Stimulated activated CD8-positive, alpha-beta memory T cell treated with anti-CD3 and anti-CD28 coated beads, Interleukin-4, amount 100 ng/mL, for 24 hours (primary cell): Measurements from ENCODE around the gene PKHD1.

Experiments
- DNase-seq: peaks from one replicate; pipeline ENCODE4 v3.0.0-alpha.2; 2020; ENCODE audit warnings: low read depth

PKHD1 gene

DNA sequence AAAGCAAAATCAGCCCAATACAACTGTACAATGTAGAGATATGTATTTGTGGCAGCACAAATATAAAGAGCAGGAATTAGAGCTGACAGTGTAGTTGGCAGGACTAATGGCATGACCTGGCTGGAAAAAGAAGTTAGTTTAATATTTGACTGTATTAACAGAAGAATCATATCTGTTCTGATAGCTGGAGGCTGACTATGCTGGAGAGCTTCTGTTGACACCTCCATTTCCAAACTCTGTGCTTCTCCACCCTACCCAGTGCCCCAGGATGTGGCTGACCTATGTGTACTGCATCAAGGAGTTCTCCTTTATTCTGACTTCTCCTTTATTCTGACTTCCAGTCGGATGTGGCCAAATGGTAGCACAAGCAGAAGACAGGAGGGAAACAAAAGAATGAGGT is 299.3 kb downstream of the PKHD1 start:
- DNase-seq, result no peak

- no peak for DNase-seq
Measured at GRCh38 chr6:51778666-51779065, 308.7 kb downstream of the PKHD1 start.

DNA sequence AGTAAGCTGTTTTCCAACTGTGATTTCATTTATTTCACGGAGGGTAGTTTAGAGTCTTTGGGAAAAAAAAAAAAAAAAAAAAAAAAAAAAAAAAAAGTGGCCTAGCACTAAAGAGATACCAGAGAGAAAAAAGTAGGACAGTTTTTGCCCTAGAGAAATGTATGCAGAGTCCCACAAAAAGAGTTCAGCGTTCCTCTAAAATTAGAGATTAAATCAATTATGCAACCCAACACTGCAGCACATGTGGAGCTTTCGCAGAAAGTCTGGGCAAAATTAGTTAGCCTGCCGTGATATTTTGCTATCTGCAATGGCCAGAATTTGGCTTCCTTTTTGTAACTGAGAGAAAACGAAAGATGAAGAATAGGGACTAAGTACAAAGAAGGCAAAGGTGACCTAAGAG is 309.8 kb downstream of the PKHD1 start:
- DNase-seq, result no peak

DNA sequence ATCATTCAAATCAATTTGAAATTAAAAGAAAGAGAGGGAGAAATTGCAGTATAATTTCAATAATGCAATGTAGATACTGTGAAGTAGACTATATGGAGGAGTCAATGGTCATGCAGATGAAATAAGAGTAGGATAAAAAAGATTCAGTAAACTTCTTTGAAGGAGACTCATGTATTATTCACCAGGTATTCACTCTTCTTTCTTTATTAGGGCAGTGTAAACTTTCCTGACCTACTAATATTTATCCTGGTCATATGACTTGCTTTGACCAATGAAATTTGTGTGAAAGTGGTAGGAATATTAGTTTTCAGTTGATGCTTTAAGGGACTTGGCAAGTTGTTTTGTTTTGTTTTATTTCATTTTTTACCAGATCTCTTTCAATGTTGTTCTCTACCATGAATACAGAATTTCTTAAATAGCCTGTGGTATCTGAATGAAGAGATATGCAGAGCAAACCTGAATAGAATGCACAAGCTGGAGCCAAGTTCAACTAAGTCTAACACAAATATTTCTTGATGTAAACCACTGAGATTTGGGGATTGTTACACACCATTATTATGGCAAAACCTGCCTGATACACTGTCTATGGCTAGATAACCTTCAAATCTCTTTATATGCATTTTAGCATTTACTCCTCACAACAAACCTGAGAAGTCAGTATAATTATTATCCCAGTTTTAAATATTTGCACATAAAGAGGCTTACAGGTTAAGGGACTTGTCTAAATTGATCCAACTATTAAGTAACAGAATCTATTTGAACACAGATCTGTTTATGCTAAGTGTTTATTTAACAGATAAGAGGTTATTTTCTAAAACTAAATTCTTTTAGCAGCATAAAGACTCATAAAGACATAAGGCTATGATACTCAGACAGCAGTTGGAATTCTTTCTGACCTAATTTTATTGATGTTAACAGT is 311.2 kb downstream of the PKHD1 start:
- DNase-seq, result no peak

- DNase-seq, result no peak
Measured at GRCh38 chr6:51768087-51768486, 319.3 kb downstream of the PKHD1 start.

DNA sequence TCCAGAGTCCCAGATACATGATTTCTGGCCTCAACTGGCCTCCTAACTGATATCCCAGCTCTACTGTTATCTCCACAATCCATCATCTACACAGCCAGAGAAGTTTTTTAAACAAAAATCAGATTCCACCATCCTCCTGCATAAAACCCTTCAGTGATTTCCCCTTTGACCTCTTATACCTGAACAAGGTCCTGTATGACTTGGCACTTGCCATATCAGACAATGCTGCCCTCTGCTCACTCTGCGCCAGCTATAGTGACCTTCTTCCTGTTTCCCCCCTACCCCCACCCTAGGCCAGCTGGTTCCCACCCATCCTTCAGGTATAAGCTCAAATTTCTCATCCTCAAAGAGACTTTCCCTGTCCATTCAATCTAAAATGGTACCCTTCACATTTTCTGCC is 322.2 kb downstream of the PKHD1 start:
- DNase-seq, result no peak

GRCh38 chr6:51753635-51754034 is 333.8 kb downstream of the PKHD1 start:
- no peak for DNase-seq

DNA sequence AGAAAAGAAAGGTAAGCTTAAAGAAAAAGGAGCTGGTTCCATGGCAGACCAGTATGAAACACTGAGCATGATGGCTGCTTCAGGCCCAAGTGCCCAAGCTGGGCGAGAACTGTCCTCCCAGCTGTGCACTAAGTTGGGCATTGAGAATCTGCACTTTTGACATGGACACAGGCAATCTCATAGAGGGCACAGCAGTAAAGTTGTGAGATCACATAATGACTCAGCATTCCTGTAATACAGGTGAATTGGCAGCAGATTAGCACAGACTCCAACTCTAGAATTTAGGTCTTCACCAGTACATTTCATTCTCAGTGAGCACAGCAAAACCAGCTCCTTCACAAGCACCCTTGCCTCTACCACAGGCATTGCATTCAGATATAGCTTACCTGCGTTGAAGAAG is 343.4 kb downstream of the PKHD1 start:
- no peak for DNase-seq

GRCh38 chr6:51740658-51741057 is 346.8 kb downstream of the PKHD1 start:
- DNase-seq, result no peak

GRCh38 chr6:51738614-51739013 is 348.8 kb downstream of the PKHD1 start:
- DNase-seq, result no peak

DNA sequence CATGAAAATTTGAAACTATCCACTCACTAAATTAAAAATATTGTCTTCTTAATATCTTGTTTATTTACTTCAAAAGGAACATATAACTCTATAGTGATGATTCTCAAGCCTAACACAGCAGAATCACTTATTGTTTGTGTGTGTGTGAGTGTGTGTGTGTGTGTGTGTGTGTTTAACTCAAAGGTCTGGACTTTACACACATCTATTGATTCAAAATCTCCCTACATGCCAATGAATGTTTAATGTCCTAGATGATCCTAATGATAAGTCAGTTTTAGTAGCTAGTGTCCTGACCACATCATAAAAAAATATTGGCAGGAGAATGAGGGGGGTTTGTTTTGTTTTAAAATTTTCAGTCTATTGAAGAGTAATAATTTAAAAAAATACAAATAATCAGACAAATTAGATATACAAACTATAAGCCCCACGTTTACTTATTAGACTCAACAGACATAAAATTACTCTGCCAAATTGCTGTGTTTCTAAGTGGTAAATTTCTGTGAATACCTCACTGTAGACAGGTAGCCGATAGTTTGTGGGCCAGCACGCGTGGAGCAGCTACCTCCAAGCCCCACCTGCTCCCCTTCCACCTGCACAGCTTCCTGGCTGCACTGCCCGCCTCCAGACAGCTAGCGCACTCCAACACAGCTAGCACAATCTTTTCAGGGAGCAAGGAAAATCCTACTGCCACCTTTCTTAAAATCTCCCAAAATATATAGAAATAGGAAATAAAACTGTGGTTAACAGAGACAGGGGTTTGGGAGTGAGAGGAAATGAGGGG is 349.6 kb downstream of the PKHD1 start:
- no peak for DNase-seq

GRCh38 chr6:51725155-51725554 is 362.3 kb downstream of the PKHD1 start:
- DNase-seq, result no peak

- DNase-seq, result no peak
Measured at GRCh38 chr6:51720327-51720726, 367.1 kb downstream of the PKHD1 start.

DNA sequence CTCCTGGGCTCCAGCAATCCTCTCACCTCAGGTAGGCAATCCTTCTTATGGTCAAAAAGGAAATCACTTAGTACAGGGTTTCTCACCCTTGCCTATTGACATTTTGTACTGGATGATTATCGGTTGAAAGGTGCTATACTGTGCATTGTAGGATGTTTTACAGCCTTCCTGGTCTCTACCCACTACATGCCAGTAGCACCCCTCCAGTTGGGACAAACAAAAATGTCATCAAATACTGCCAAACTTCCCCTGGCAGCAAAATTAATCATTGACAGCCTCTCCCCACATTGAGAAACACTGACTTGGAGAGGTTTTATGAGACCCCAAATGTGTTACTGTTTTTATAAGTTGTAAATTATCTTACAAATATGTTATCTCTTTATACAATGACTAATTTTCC is 368.1 kb downstream of the PKHD1 start:
- no peak for DNase-seq

GRCh38 chr6:51718533-51718932 is 368.9 kb downstream of the PKHD1 start:
- DNase-seq, result no peak

- no peak for DNase-seq
Measured at GRCh38 chr6:51717477-51717876, 369.9 kb downstream of the PKHD1 start.

- no peak for DNase-seq
Measured at GRCh38 chr6:51711876-51712275, 375.5 kb downstream of the PKHD1 start.

DNA sequence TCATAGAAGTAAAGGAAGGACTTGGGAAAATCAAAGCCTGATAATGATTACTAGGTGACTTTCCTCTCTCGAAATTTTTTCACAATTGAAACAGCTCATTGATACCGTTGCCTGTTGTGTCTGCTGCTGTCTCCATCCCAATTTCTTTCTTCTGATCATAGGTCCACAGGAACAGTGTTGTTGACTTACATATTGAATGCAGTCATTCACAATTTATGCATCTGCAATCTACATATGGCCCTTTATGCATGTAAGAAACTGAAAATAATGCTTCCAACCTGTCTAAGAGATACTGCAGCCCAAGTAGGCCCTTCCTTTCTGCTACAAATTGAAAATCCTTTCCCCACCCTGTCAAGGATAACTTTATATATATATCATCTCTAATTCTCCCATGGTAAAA is 381.3 kb downstream of the PKHD1 start:
- DNase-seq, result no peak

DNA sequence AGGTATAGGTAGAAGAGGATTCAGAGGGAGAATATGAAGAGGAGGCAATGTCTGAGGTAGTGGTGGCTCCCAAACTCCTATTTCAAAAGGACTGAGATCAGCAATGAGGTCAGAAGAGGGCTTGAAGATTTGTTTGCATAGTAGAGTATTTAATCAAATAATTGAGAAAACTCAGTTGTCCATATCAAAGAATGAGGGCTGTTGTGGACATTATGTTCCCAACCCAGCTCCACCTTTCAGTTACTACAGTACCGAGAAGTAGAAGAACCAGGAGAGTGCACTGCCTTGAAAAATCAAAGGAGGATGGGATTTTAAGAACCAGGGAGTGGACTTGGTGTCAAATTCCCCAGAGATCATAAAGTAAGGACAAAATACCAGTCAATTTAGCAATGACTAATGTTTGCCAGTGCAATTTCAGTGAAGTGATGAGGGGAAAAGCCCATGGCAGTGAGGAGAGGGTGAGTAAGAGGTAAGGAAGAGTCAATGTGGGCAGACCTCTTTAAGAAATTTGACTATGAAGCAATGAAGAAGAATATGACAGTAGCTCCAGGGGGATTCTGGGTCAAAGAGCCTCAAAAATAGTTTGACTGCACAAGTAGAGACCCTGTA is 382.4 kb downstream of the PKHD1 start:
- no peak for DNase-seq

DNA sequence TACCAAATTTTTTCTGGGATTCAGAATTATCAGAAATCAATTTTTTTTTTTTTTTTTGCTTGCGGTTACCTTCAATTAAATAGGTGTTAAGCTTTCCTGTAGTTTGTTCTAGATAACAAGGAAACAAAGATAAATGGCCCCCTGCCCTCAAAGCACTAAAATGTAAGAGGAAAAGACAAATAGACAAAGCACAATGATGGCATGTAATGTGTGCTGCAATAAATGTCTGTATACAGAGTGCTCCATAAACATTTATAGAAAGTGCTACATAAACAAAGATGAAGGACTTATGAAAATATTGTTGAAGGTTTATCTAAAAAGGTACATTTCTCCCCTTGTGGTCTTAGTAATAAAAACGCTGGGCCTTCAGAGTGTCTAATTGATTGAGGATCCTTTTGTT is 384.6 kb downstream of the PKHD1 start:
- DNase-seq, result no peak

- DNase-seq, result no peak
Measured at GRCh38 chr6:51684603-51685002, 402.8 kb downstream of the PKHD1 start.

GRCh38 chr6:51684038-51684437 is 403.4 kb downstream of the PKHD1 start:
- no peak for DNase-seq
